GM12874 (cell line): ENCODE measurements around the gene CTNNA3.

Experiments
- TF ChIP-seq, protein P1 (sequence below): IDR thresholded peaks from 2 replicates; pipeline ENCODE4 v1.5.1; 2011; ENCODE audit warnings: low read depth, mild to moderate bottlenecking, control low read depth, low read length, moderate library complexity; ENCODE audit not compliant: insufficient read depth

The CTNNA3 gene

DNA sequence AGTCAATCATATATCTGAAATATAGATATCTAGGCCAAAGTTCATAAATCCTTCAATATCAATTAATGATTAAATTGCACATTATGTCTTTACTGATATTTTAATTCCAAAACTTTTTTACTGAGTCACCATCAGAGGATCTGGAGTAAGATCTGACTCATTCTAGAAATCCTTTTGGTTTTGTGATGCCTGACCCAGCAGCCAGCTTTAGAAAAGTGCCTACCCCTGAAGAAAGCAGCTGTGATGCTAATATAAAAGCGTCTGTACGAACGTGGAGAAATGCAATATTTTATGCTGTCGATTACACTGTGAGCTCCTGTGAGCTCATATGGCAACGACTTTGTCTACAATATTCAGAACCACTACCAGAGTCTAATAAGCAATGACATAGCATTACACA is 912.7 kb downstream of the CTNNA3 start:
- TF ChIP-seq, protein P1, sequence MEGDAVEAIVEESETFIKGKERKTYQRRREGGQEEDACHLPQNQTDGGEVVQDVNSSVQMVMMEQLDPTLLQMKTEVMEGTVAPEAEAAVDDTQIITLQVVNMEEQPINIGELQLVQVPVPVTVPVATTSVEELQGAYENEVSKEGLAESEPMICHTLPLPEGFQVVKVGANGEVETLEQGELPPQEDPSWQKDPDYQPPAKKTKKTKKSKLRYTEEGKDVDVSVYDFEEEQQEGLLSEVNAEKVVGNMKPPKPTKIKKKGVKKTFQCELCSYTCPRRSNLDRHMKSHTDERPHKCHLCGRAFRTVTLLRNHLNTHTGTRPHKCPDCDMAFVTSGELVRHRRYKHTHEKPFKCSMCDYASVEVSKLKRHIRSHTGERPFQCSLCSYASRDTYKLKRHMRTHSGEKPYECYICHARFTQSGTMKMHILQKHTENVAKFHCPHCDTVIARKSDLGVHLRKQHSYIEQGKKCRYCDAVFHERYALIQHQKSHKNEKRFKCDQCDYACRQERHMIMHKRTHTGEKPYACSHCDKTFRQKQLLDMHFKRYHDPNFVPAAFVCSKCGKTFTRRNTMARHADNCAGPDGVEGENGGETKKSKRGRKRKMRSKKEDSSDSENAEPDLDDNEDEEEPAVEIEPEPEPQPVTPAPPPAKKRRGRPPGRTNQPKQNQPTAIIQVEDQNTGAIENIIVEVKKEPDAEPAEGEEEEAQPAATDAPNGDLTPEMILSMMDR = no peak

DNA sequence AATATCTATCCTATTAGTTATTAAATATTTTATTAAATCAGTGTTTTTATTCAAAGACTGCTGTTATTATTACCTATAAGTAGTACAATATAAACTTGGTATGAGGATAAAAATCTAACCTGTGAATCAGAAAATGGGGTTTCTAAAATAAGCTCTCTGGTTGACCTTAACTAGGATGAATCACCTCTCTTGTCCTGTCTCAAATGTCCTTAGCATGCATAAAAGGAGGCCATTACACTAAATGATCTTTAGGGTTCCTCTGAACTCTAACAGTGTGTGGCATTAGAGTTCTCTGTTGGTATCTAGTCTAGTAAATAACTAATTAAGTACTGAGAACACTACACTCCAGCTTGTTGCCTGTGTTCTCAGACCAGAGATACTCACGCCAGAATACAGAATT is 913.2 kb downstream of the CTNNA3 start:
- TF ChIP-seq, protein P1 = no peak

DNA sequence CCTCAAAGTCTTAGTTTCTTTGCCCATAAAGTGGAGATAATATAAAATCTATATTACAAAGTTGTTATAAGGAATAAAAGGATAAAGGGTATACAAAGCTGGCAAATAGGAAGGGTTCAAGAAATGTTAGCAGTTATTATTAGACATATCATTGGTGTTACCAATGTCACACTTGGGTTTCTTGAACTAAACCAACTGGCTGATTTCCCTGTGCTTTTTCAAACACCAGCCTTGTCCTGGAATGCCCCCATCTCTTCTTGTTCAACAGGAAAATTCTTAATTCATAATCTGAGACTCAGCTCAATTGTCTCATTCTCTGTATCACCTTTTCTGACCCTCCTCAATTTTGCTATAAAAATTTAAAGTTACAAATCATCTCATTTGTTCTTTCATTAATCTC is 913.9 kb downstream of the CTNNA3 start:
- TF ChIP-seq, protein P1 = no peak

DNA sequence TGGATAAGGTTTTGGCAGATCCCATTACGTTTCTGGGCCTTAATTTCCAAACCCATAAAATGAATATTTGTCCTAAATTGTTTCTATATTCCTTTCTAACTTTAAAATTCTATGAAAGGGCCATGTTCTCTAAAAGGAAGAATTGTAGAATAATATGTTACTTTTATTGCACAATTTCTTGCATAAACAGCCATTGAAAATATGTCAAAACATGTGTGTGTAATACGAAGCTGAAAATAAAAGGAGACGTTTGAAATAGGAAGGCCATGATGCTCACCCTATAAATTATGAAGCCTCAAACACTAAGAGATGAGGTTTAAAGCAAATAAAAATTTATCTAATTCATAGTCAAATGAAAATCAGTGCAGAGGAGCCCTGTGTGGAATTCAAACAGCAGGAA is 915.2 kb downstream of the CTNNA3 start:
- TF ChIP-seq, protein P1 = no peak

DNA sequence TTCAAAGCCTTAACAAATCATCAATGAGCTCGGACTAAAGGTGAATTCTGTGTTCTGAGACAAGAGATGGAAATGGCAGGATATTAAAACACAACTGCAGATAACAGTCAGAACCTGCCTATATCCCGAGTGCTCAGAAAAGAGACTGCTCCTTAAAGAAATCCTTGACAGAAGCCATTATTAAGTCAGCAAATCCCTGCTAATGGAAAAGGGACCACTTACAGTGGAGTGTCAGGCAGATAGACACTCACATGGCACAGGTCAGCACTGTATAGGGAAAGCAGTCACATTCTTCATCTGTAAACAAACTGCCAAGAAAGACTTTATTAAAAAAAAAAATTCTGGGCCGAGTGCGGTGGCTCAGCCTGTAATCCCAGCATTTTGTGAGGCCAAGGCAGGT is 917.6 kb downstream of the CTNNA3 start:
- TF ChIP-seq, protein P1 = no peak

DNA sequence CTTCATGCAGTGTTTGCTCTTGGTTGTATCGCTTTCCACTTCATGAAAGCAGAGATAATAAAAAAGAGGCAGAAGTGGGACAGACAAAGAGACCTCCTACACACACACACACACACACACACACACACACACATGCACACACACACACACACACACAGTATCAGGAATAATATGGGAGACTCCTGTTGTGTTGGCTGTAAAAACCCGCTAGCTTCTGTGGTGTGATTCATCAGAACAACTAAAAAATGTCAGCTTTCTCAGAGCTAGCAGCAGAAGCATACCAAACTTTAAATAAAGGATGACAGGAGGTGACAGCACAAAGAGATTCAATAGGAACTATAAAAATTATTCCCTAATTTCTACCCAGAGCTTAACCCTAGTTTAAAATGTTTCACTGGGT is 918.3 kb downstream of the CTNNA3 start:
- TF ChIP-seq, protein P1 = no peak

DNA sequence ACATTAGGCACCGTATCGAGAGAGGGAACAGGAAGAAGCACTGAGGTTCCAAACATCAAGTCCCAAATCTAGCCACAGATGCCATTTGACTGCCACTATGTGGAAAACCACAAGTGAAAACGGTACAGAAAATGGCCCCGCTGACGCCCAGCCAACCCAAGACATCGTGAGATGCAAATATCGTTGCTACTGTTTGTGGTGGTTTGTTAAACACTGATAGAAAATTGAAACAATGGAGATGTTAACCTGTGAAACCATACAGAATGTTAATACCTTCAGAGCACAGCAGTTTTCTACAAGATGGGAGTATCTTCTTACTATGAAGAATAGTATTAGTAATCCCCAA is 922.5 kb downstream of the CTNNA3 start:
- TF ChIP-seq, protein P1 = no peak
